Endometrial microvascular endothelial cells (primary cell): Measurements from ENCODE around the gene PIP5KL1. TPM values are rescaled to one million over a fixed set of nuclear protein-coding genes. Genes with fewer than 3 reads are reported as not detected.

Source experiments
- total RNA-seq: library from RNA; depleted of rRNA; stranded (reverse); fragments of >200 nt; gene quantifications from one replicate; pipeline ENCODE4 v1.2.3, GENCODE V29; 2015; ENCODE audit errors: inconsistent ontology term

The PIP5KL1 gene
- total RNA-seq, 1 donor from 2014 or later: not detected

Other genes with a start within 250 kb of the PIP5KL1 start
- gene CFAP157, start 223.8 kb downstream of the PIP5KL1 start, total RNA-seq: not detected
- 59.7 TPM for gene PTRH1, start 215.1 kb downstream of the PIP5KL1 start, total RNA-seq
- not detected for gene TTC16, start 214.7 kb downstream of the PIP5KL1 start, total RNA-seq
- gene TOR2A, start 195.5 kb downstream of the PIP5KL1 start, total RNA-seq: 26.4 TPM
- gene SH2D3C, start 152.1 kb downstream of the PIP5KL1 start, total RNA-seq: 70.3 TPM
- gene CDK9, start 144.7 kb downstream of the PIP5KL1 start, total RNA-seq: 118 TPM
- 52.2 TPM for gene FPGS, start 127.9 kb downstream of the PIP5KL1 start, total RNA-seq
- gene ENG, start 76.1 kb downstream of the PIP5KL1 start, total RNA-seq: 436 TPM
- 110 TPM for gene AK1, start 53.1 kb downstream of the PIP5KL1 start, total RNA-seq
- 50.3 TPM for gene ST6GALNAC6, start 31.2 kb downstream of the PIP5KL1 start, total RNA-seq
- gene ST6GALNAC4, start 13.7 kb downstream of the PIP5KL1 start, total RNA-seq: 107 TPM
- gene DPM2, start 7.1 kb upstream of the PIP5KL1 start, total RNA-seq: 13.8 TPM
- gene EEIG1, start 50.2 kb upstream of the PIP5KL1 start, total RNA-seq: 4.6 TPM
- gene NAIF1, start 136.5 kb upstream of the PIP5KL1 start, total RNA-seq: 12.9 TPM
- 23.6 TPM for gene SLC25A25, start 137.5 kb upstream of the PIP5KL1 start, total RNA-seq
- gene PTGES2, start 197.0 kb upstream of the PIP5KL1 start, total RNA-seq: 96.1 TPM
- not detected for gene LCN2, start 218.7 kb upstream of the PIP5KL1 start, total RNA-seq
- 151 TPM for gene BBLN, start 229.5 kb upstream of the PIP5KL1 start, total RNA-seq